Left ventricle myocardium inferior (tissue), 1 donor: ENCODE measurements around the gene KCNMA1. TPM values are rescaled to one million over a fixed set of nuclear protein-coding genes. Genes with fewer than 3 reads are reported as not detected.
"Not testable (repeated sequence)": the region's sequence is repeated elsewhere in the genome, so short reads cannot be mapped to it uniquely, and the experiment has no call there.

Experiments
- DNase-seq: peaks from one replicate; pipeline ENCODE4 v3.0.0-alpha.2; 2020
- H3K27ac ChIP-seq: fragments of 200-600 bp; replicated peaks from 2 replicates; pipeline ENCODE4 v1.8.0; 2021
- H3K27me3 ChIP-seq: fragments of 200-600 bp; 2 replicates; pipeline ENCODE4 v1.8.0; 2021; ENCODE audit warnings: low read depth
- H3K36me3 ChIP-seq: fragments of 200-600 bp; 2 replicates; pipeline ENCODE4 v1.8.0; 2021
- H3K4me1 ChIP-seq: fragments of 200-600 bp; 2 replicates; pipeline ENCODE4 v1.8.0; 2021
- H3K4me3 ChIP-seq: fragments of 200-600 bp; 2 replicates; pipeline ENCODE4 v1.8.0; 2021; ENCODE audit warnings: mild to moderate bottlenecking, moderate library complexity
- H3K9me3 ChIP-seq: fragments of 200-600 bp; replicated peaks from 2 replicates; pipeline ENCODE4 v1.8.0; 2021
- intact Hi-C: fragments of 100-400 bp; cut with micrococcal nuclease; formaldehyde crosslinking; loops from one replicate; pipeline ENCODE4 v1.11.0; 2022
- total RNA-seq: library from RNA; stranded (reverse); fragmentation: NEBNext Ultra II Directional; extraction: Animal tissue kit (Norgen Biotek cat#: 25700); gene quantifications from one replicate; pipeline ENCODE4 v1.2.1, GENCODE V29; 2021
- TF ChIP-seq, protein P1 (sequence below): fragments of 200-600 bp; IDR thresholded peaks from 2 replicates; pipeline ENCODE4 v1.8.0; 2021; ENCODE audit warnings: antibody characterized with exemption, mild to moderate bottlenecking, borderline replicate concordance
- donor health status: DM: no; HTN: yes; CAD: no; lungs with severe emphysema.

The KCNMA1 gene
- total RNA-seq, 1 donor from 2014 or later = 1.8 TPM

DNA sequence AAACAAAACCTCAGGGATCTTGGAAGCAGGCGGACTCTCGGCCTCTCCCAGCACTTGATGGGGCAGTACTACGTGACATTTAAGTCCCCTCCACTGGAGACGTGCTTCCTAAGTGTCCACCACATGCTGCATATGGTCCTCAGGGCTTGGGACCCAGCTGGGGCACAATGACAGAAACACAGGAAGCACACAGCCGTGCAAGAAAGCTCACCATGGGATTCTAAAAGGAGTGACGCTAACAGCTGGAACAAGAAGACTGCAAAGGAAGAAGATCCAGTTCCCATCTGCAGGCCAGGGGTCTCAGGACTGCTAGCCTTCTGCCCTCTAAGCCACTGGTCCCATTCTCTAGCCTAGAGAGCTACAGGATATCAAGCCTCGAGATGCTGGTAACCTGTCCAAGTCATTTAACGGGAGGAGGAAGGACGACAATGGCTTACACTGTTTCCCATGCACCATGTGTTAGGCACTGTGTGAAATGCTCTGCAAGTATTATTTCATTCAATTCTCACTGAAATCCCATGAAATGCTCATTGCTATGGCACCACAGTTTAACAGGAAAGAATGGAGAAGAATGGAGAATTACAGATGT is 61.1 kb downstream of the KCNMA1 start:
- Histone ChIP-seq H3K9me3 (no peaks in the 10 kb centered on the region), H3K36me3 (no peaks in the 10 kb centered on the region), H3K27me3 (peaks cover under 1% of the 10 kb centered on the region), H3K4me3 (no peak overlapping the region), H3K4me1 (peaks cover 11% of the 10 kb centered on the region), H3K27ac (no peak overlapping the region)
- DNase-seq = no peak
- intact Hi-C loops = no loop called here
- TF ChIP-seq, protein P1, sequence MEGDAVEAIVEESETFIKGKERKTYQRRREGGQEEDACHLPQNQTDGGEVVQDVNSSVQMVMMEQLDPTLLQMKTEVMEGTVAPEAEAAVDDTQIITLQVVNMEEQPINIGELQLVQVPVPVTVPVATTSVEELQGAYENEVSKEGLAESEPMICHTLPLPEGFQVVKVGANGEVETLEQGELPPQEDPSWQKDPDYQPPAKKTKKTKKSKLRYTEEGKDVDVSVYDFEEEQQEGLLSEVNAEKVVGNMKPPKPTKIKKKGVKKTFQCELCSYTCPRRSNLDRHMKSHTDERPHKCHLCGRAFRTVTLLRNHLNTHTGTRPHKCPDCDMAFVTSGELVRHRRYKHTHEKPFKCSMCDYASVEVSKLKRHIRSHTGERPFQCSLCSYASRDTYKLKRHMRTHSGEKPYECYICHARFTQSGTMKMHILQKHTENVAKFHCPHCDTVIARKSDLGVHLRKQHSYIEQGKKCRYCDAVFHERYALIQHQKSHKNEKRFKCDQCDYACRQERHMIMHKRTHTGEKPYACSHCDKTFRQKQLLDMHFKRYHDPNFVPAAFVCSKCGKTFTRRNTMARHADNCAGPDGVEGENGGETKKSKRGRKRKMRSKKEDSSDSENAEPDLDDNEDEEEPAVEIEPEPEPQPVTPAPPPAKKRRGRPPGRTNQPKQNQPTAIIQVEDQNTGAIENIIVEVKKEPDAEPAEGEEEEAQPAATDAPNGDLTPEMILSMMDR = no peak

GRCh38 chr10:77576007-77576367 is 61.6 kb downstream of the KCNMA1 start:
- H3K27ac ChIP-seq = no peak overlapping the region
- intact Hi-C loops = no loop called here
- H3K4me1 ChIP-seq = peaks cover 11% of the 10 kb centered on the region

GRCh38 chr10:77575271-77576006 is 62.2 kb downstream of the KCNMA1 start:
- H3K4me3 ChIP-seq = no peak overlapping the region
- H3K36me3 ChIP-seq = no peaks in the 10 kb centered on the region
- peaks cover 11% of the 10 kb centered on the region for H3K4me1 ChIP-seq
- TF ChIP-seq, protein P1 = no peak
- intact Hi-C loops = no loop called here
- H3K27ac ChIP-seq = no peak overlapping the region
- H3K27me3 ChIP-seq = peaks cover 3% of the 10 kb centered on the region
- DNase-seq = no peak
- H3K9me3 ChIP-seq = no peaks in the 10 kb centered on the region

More at GRCh38 chr10:77576007-77576367, 61.6 kb downstream of the KCNMA1 start:
- peaks cover 3% of the 10 kb centered on the region for H3K27me3 ChIP-seq
- no peak for DNase-seq
- TF ChIP-seq, protein P1 = no peak
- H3K9me3 ChIP-seq = no peaks in the 10 kb centered on the region
- H3K36me3 ChIP-seq = no peaks in the 10 kb centered on the region
- no peak overlapping the region for H3K4me3 ChIP-seq

GRCh38 chr10:77574438-77574837 is 63.2 kb downstream of the KCNMA1 start:
- H3K4me1 ChIP-seq = peaks cover 11% of the 10 kb centered on the region
- intact Hi-C loops = no loop called here
- no peaks in the 10 kb centered on the region for H3K36me3 ChIP-seq
- no peak for DNase-seq
- no peaks in the 10 kb centered on the region for H3K9me3 ChIP-seq
- H3K27ac ChIP-seq = no peak overlapping the region
- H3K4me3 ChIP-seq = no peak overlapping the region
- H3K27me3 ChIP-seq = peaks cover 3% of the 10 kb centered on the region
- TF ChIP-seq, protein P1 = no peak

DNA sequence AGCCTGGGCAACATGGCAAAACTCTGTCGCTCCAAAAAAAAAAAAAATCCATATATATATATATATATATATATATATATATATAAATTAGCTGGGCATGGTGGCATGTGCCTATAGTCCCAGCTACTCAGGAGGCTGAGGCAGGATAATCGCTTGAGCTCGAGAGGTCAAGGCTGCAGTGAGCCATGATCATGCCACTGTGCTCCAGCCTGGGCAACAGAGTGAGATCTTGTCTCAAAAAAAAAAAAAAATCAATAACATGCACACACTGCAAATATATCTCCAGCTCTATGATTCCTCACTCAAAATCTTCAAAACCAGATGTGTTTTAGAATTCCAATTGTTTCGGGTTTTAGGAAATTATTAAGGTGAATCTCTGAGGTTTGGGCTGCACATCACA is 65.1 kb downstream of the KCNMA1 start:
- H3K9me3 ChIP-seq, H3K36me3 ChIP-seq, H3K4me1 ChIP-seq, DNase-seq, H3K4me3 ChIP-seq, H3K27me3 ChIP-seq, intact Hi-C loops, H3K27ac ChIP-seq: not testable (repeated sequence)

DNA sequence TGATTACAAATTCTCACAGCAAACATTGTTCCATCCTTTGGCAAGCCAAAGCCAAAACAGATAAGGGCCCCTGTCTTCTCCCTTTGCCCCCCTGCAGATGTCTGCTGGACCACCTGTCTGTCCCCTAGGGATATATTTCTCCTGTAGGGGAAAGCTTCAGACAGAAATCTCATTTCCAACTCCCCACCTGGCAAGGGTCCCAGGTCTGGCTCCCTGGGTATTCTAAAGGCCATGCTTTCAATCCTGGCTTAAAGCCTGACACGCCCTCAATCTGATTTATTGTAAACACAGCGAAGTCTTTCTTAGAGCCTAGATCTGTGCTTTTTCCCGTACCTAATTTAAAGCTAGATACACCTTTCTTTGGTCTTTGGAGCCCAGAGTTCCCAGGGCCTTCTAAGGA is 66.1 kb downstream of the KCNMA1 start:
- H3K4me3 ChIP-seq = no peak overlapping the region
- TF ChIP-seq, protein P1 = no peak
- intact Hi-C loops = no loop called here
- no peak for DNase-seq
- peaks cover 16% of the 10 kb centered on the region for H3K27me3 ChIP-seq
- H3K36me3 ChIP-seq = no peaks in the 10 kb centered on the region
- H3K9me3 ChIP-seq = no peaks in the 10 kb centered on the region
- no peaks in the 10 kb centered on the region for H3K4me1 ChIP-seq
- no peak overlapping the region for H3K27ac ChIP-seq
